Measurements from ENCODE around the gene HACE1.
"Not testable (repeated sequence)": the region's sequence is repeated elsewhere in the genome, so short reads cannot be mapped to it uniquely, and the experiment has no call there.

The HACE1 gene, protein sequence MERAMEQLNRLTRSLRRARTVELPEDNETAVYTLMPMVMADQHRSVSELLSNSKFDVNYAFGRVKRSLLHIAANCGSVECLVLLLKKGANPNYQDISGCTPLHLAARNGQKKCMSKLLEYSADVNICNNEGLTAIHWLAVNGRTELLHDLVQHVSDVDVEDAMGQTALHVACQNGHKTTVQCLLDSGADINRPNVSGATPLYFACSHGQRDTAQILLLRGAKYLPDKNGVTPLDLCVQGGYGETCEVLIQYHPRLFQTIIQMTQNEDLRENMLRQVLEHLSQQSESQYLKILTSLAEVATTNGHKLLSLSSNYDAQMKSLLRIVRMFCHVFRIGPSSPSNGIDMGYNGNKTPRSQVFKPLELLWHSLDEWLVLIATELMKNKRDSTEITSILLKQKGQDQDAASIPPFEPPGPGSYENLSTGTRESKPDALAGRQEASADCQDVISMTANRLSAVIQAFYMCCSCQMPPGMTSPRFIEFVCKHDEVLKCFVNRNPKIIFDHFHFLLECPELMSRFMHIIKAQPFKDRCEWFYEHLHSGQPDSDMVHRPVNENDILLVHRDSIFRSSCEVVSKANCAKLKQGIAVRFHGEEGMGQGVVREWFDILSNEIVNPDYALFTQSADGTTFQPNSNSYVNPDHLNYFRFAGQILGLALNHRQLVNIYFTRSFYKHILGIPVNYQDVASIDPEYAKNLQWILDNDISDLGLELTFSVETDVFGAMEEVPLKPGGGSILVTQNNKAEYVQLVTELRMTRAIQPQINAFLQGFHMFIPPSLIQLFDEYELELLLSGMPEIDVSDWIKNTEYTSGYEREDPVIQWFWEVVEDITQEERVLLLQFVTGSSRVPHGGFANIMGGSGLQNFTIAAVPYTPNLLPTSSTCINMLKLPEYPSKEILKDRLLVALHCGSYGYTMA

GRCh38 chr6:104859225-104860146 lies at the start of gene HACE1:
HACE1 (minus strand) TSS chr6:104859919; CDS start chr6:104859642, 277 bp downstream.
- DNase-seq = peak; percentile 91

DNA sequence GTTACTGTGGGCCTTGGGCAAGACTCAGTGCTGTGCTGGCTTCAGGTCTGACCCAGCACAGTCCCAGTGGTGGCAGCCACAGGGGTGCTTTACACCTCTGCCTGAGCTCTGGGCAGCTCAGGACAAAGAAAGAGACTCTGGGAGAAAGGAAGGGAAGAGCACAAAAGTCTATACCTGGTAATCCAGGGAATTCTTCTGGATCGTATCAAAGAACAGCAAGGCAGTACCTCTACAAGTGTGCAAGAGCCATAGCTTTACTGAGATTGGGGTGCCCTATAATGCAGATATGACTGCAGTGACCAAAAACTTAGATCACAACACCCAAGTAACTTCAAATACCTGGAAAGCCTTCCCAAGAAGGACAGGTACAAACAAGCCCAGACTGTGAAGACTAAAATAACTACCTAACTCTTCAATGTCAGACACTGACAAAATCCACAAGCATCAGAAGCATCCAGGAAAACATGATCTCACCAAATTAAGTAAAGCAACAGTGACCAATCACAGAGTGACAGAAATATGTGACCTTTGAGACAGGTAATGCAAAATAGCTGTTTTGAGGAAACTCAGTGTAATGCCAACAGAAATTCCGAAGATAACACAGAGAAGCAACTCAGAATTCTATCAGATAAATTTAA lies 49.3 kb upstream of the HACE1 start:
- no peak for DNase-seq

DNA sequence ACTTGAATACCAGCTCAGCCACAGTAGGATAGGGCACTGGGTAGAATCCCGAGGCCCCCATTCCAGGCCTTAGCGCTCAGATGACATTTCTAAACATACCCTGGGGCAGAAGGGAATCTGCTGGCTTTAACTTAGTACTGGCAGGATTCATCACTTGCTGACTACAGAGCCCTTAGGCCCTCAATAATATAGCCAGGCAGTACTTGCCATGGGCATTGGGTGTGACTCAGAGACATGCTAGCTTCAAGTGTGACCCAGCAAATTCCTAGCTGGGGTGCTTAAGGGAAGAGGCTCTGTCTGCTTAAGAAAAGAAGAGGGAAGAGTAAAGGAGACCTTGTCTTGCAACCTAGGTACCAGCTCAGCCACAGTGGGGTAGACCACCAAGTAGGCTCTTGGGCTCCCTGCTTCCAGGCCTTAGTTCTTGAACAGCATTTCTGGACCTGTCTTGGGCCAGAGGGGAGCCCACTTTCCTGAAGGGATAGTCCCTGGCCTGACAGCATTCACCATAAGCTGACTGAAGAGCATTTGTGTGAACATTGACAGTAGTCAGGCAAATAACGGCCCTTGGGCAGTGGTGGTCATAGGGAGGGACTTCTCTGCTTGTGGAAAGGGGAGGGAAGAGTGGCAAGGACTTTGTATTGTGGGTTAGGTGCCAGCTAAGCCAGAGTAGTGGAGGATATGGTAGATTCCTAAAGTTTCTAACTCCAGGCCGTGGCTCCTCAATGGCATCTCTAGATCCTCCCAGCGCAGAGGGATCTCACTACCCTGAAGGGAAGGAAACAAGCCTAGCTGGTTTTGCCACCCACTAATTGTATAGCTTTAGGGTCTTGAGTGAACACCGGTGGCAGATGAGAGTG lies 48.5 kb upstream of the HACE1 start:
- no peak for DNase-seq

DNA sequence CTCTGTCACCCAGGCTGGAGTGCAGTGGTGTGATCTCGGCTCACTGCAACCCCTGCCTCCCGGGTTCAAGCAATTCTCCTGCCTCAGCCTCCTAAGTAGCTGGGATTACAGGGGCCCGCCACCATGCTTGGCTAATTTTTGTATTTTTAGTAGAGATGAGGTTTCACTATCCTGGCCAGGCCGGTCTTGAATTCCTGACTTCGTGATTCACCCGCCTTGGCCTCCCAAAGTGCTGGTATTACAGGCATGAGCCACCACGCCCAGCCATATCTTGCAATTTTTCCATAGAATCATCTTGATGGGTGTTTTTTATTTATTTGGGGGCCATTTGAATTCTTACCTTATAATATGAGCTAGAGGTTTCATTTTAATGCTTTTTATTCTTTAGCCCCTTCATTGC lies 39.2 kb upstream of the HACE1 start:
- DNase-seq = not testable (repeated sequence)

GRCh38 chr6:104896914-104897313 lies 37.2 kb upstream of the HACE1 start:
- no peak for DNase-seq

DNA sequence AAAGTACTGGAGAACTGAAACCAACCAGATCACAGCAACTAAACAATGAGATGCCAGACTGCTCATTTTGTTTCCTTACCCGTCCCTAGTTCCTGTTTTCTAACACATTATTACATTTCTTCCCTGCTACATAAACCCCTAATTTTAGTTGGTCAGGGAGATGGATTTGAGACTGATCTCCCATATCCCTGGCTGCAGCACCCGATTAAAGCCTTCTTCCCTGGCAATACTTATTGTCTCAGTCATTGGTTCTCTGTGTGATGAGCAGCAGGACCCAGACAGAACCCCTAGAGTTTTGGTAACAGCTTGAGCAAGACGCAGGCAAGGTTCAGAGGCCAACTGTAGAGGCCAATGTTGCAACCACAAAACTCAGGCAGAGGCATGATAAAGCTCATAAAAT lies 28.3 kb upstream of the HACE1 start:
- no peak for DNase-seq

- DNase-seq = no peak
These were observed 27.6 kb upstream of the HACE1 start for GRCh38 chr6:104887350-104887749.

DNA sequence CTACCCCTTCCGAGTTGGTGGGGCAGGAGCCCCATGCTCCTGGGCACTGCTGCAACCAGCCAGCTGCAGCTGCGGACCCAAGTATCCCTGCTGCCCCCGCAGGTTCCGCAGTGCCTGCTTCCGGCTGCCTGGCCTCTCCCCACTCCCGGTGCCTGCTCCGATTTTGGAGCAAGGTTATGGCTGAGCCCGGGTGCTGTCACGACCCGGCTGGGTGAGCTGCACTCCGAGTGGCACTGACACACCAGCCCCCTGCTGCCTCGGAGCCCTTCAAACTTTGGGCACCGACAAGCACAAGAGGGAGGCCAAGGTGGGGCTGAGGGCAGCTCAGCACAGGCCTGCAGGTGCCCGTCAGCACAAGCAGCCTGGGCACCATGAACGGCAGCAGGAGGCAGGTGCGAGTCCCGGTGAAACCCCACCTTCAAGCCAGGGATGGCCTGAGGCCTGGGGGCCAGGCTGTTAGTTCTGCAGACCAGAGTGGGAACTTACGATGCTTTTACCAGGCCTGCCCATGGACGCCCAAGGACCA lies 25.9 kb upstream of the HACE1 start:
- DNase-seq = no peak

DNA sequence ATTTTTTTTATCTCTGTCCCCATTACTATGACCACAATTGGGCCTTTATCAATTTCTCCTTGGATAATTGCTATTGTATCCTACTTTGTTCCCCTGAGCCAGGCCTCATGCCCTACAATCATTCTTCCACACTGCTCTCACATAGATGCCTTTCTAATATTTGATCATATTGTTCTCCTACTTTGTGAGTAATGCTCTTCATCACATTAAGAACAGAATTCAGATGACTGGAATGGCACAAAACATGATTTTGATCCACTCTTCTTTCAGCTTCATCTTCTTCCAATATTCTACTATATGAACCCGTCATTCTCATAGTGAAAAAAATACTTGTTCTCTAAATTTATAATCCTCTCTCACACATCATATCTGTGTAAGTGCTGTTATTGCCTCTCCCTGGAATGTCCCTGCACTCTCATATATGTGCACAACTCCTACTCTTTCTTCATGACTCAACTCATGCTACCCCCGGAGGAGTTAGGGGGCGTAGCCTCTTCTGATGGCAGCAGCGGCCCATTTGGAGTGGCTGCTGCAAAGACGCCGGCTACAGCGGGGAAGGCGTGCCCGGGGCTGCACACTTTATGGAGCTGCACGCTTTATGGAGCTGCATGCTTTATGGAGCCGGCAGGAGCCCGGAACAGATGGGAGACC lies 25.3 kb upstream of the HACE1 start:
- DNase-seq = no peak

DNA sequence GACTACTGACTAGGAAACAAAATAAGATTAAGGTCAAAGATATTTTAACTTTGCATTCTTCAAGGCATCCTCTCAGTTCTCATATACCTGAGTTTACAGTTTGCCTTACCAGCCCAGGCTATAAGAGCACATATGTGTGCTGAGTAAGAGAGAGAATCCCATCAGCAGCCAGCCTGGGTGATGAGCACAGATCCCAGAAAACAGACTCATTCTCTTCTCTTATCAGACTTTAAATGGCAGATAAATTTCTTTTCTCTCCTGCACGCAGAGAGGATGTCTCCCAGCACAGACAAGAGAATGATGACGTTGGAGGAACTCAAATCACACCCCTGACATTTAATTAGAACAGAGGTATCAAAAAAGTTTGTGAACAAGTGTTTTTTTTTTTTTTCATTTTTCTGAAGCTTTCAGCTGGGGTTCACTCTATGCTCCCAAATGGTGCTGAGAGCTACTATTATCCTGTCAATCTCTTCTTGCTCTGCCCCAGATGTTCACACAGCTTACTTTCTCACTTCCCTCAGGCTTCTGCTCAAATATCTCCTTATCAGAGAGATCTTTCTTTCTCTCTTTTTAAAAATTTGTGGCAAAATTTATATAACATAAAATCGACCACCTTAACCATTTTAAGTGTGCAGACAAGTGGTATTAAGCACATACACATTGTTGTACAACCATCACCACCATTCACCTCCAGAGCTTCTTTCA lies 22.4 kb upstream of the HACE1 start:
- DNase-seq = no peak

DNA sequence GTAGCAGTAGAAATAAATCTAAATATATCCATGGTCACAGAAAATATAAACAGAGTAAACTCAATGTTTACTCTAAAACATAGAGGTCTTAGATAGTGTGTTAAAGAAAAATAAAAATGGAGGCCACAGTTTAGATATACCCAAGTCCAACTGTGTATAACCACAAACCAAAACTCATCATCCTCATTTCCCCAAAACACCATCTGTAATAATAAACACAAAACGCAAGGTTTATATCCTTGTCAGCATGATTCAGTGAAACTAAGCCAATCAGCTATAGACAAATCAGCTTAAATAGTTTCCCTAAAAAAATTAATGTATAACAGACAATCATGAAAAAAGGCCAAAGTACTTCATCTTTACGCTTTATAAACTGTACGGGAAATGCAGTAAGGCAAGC lies 2.7 kb upstream of the HACE1 start:
- DNase-seq = no peak

- DNase-seq = no peak
These were observed 502 bp upstream of the HACE1 start for GRCh38 chr6:104860221-104860620.

DNA sequence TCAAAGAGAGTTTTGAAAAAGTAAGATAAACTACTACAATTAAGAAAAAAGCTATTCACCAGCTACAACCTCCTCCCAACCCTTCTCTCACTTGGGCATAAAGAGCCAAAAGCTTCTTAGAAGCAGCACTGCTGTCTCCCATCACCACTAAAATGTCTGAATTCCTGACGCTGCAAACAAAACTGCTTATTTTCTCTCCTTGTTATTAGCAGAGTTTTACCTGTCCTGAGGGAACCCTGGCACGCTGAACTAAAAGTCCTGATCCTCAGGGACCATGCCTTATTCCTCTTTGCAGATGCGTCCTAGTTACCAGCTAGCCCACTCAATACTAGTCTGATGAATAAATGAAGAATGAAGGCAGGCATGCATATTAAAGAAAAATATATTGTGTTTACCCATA lies 1.1 kb downstream of the HACE1 start:
- no peak for DNase-seq

- no peak for DNase-seq
These were observed 4.2 kb downstream of the HACE1 start for GRCh38 chr6:104855507-104855906.

DNA sequence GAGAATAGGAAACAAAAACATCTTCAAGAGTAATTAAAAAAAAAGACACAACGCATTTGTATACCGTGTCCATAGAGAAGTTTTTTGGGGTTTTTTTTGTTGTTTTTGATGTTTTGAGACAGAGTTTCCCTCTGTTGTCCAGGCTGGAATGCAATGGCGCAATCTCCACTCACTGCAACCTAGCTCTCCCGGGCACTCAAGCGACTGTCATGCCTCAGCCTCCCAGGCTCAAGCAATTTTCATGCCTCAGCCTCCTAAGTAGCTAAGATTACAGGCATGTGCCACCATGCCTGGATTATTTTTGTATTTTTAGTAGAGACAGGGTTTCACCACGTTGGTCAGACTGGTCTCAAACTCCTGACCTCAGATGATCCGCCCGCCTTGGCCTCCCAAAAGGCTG lies 12.0 kb downstream of the HACE1 start:
- DNase-seq = not testable (repeated sequence)

DNA sequence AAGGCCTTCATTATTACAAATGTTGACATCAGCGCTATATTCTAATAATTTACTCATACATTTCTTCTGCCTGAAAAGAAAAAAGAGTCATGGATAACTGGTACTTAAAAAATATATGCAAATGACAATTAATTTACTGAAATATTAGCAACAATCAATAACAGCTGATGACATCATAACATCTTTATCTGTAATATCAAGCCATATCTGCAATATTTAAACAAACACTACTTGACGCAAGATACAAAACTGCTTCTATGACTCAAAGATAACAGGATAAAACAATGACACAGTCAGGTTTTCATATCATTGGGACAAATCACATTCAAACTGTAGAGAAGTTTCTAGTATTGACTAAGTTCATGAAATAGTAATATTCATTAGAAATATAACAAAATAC lies 16.5 kb downstream of the HACE1 start:
- no peak for DNase-seq

DNA sequence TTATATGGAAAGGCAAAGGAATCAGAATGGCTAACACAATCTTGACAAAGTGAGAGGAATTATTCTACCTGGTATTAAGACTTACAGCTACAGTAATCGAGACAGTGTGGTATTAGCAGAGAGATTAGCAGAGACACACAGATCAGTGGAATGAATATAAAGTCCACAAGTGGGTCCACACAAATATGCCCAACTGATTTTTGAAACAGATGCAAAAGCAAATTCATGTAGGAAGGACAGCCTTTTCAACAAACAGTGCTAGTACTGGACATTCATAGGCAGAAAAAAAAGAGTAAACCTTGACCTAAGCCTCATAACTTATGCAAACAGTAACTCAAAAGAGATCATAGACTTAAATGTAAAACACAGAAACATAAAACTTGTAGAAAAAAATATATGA lies 22.6 kb downstream of the HACE1 start:
- DNase-seq = no peak

GRCh38 chr6:104836479-104837020 lies 23.2 kb downstream of the HACE1 start:
- DNase-seq = not testable (repeated sequence)

- DNase-seq = no peak
These were observed 23.9 kb downstream of the HACE1 start for GRCh38 chr6:104835782-104836181.

All from stimulated activated CD8-positive, alpha-beta memory T cell treated with anti-CD3 and anti-CD28 coated beads, Interleukin-4, amount 100 ng/mL, for 48 hours (primary cell).